ENCODE results near the gene DCXR. TPM values are rescaled to one million over a fixed set of nuclear protein-coding genes. Genes with fewer than 3 reads are reported as not detected.

The DCXR gene
- total and polyA plus RNA-seq, 2 of the 13 experiments (the other 11 are each of a cell fraction or from before 2014, with no cell fraction given), result 287 to 311 TPM

DNA sequence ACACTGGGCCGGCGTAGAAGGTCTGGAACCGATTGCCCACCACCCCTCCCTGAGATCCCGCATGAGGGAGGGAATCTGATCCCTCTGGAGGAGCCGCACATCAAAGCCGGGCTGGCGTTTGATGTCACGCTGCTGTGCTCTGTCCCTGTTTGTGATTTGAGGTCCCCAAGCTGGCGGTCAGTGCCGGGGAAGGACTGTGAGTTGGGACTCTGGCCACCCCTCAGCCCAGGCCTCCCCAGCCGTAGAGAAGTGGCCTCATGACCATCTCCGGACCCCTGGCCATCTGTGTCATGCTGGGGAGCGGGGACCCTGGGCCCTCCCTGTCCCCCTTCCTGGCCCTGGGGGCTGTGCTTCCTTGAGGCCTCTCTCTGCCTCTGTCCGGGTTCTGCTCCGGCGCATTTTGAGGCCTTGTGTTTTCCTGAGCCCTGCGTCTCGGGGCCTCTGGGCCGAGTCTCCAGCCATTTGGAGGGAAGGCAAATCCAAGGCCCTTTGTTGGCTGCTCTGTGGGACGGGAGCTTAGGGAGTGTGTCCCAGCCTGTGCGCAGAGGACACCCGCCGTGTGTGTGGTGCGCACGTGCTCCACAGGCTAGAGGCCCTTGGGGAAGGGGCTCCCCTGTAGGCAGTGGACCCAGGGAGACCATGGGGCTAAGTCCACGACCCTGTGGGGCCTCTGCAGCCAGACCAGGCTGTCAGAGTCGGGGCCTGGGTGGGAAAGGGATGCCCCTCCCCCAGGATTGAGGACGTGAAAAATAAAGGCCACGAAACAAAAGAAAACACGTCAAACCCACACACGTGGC, 45.0 kb downstream of the DCXR start (continued):
- no peak; the same call in none of the 2 replicates for TF ChIP-seq CREB3 (CRISPR knock-in tag; IDR thresholded peaks at IDR 0.05)
- peak; percentile 93 for TF ChIP-seq HOXA3 (CRISPR knock-in tag; IDR thresholded peaks at IDR 0.05)
- peak; percentile 99 for TF ChIP-seq ZNF737 (CRISPR knock-in tag; IDR thresholded peaks at IDR 0.05; ENCODE audit: borderline replicate concordance)
- peak; percentile 91 for TF ChIP-seq TBX2 (CRISPR knock-in tag; IDR thresholded peaks at IDR 0.05; ENCODE audit: borderline replicate concordance)
- TF ChIP-seq ZBTB20 (CRISPR knock-in tag; IDR thresholded peaks at IDR 0.05; ENCODE audit: borderline replicate concordance, low read depth), result peak; percentile 98
- peak; percentile 95 for TF ChIP-seq ZNF451 (CRISPR knock-in tag; IDR thresholded peaks at IDR 0.05)
- no peak for TF ChIP-seq RAD51 (IDR thresholded peaks at IDR 0.05; ENCODE audit: borderline replicate concordance)
- TF ChIP-seq, protein P1, sequence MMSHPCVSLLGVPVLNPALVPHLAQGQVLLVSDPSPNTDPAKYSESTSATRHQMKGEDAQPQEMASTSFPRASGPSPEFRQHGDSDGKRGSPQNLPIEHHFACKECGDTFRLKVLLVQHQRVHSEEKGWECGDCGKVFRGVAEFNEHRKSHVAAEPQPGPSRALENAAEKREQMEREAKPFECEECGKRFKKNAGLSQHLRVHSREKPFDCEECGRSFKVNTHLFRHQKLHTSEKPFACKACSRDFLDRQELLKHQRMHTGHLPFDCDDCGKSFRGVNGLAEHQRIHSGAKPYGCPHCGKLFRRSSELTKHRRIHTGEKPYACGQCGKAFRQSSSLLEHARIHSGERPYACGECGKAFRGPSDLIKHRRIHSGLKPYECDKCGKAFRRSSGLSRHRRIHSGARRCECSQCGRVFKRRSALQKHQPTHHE (CRISPR knock-in tag; IDR thresholded peaks at IDR 0.05; ENCODE audit: borderline replicate concordance), result no peak; the same call in 1 of the 2 replicates
- TF ChIP-seq CC2D1A (CRISPR knock-in tag; IDR thresholded peaks at IDR 0.05), result peak; percentile 98
- no peak for TF ChIP-seq TRIM22 (IDR thresholded peaks at IDR 0.05)
- TF ChIP-seq TBL1XR1 (IDR thresholded peaks at IDR 0.05; ENCODE audit: borderline replicate concordance, low read length, partially characterized antibody), result no peak
- peak; percentile 97 for TF ChIP-seq WIZ (CRISPR knock-in tag; IDR thresholded peaks at IDR 0.05)
- peak; percentile 89 for TF ChIP-seq NCOA5 (CRISPR knock-in tag; IDR thresholded peaks at IDR 0.05)
- peak; percentile 95 for TF ChIP-seq ZNF160 (CRISPR knock-in tag; IDR thresholded peaks at IDR 0.05)
- TF ChIP-seq UBTF (CRISPR knock-in tag; IDR thresholded peaks at IDR 0.05), result peak; percentile 89; the same call in 1 of the 2 replicates
- TF ChIP-seq, protein P2, sequence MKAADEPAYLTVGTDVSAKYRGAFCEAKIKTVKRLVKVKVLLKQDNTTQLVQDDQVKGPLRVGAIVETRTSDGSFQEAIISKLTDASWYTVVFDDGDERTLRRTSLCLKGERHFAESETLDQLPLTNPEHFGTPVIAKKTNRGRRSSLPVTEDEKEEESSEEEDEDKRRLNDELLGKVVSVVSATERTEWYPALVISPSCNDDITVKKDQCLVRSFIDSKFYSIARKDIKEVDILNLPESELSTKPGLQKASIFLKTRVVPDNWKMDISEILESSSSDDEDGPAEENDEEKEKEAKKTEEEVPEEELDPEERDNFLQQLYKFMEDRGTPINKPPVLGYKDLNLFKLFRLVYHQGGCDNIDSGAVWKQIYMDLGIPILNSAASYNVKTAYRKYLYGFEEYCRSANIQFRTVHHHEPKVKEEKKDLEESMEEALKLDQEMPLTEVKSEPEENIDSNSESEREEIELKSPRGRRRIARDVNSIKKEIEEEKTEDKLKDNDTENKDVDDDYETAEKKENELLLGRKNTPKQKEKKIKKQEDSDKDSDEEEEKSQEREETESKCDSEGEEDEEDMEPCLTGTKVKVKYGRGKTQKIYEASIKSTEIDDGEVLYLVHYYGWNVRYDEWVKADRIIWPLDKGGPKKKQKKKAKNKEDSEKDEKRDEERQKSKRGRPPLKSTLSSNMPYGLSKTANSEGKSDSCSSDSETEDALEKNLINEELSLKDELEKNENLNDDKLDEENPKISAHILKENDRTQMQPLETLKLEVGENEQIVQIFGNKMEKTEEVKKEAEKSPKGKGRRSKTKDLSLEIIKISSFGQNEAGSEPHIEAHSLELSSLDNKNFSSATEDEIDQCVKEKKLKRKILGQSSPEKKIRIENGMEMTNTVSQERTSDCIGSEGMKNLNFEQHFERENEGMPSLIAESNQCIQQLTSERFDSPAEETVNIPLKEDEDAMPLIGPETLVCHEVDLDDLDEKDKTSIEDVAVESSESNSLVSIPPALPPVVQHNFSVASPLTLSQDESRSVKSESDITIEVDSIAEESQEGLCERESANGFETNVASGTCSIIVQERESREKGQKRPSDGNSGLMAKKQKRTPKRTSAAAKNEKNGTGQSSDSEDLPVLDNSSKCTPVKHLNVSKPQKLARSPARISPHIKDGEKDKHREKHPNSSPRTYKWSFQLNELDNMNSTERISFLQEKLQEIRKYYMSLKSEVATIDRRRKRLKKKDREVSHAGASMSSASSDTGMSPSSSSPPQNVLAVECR (CRISPR knock-in tag; IDR thresholded peaks at IDR 0.05; ENCODE audit: borderline replicate concordance), result peak; percentile 69; the same call in 1 of the 2 replicates
- peak; percentile 95 for TF ChIP-seq ZSCAN9 (CRISPR knock-in tag; IDR thresholded peaks at IDR 0.05; ENCODE audit: borderline replicate concordance)
- TF ChIP-seq REPIN1 (CRISPR knock-in tag; IDR thresholded peaks at IDR 0.05; ENCODE audit: borderline replicate concordance, low read depth), result peak; percentile 96
- no peak; the same call in 1 of the 2 replicates for TF ChIP-seq ZNF713 (CRISPR knock-in tag; IDR thresholded peaks at IDR 0.05)
